Measurements from ENCODE around the gene PLK2.
A peak's percentile ranks its signal among the peaks of the same experiment; 100 is the strongest.

PLK2 gene
- total RNA-seq: 5.7 to 6.1 reads per million in 2 donors

DNA sequence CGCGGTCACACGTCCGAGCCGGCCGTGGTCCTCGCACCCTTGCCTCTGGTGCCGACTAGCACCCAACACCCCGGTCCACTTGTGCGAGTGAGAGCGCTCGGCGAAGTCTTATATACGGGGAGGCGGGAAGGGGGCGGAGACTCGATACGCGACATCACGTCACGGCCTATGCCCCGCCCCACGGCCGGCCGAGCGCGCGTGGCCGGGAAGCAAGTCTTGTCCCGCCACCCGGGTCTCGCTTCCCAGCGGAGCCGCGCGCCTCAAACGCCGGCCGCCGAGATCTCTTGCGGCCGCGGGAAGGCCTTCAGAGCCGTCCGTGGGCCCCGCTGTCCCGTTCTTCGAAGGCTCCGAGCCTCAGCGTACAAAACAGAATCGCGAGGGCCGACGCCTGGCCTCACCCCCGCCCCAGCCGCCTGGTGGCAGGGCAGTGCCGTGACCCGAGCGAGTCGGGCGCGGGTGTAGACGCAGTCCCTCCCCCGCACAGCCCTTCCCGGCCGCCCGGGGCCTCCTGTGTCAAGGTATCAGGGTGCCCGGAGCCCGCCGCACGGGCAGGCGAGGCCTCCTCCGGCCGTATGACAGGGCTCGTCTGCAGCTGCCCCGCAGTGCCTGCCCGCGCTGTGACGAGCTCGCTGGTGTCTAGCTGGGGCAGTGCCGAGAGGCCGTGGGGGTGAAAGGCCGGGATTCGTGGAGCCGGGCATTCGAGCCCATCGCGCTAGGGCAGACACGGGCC lies at the start of gene PLK2:
TSS of gene PLK2 (minus strand) at position 85 of the 730 bp plus-strand sequence. CDS start 127 bp downstream, outside the sequence.
- DNase-seq: peak; percentile 61

DNA sequence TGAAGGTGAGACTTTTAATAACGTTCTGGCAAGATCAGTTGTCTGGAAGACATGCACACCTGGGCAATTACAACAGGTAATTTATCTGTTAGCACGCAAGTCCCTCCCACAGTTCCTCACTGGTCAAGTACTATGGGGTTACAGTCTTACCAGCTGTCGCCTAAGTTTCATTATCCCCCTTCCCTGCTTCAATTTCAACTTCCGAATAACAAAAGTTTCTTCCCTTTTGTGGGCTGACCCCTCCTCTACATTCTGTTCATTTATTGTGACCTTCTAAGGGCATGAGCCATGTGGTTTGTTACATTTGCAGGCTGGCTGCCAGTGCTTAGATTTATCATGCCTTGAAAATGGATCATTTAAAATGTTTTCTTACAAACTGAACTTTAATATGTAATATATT lies 47.8 kb upstream of the PLK2 start:
- DNase-seq: no peak

- no peak for DNase-seq
Measured at GRCh38 chr5:58505971-58506640, 46.2 kb upstream of the PLK2 start.

DNA sequence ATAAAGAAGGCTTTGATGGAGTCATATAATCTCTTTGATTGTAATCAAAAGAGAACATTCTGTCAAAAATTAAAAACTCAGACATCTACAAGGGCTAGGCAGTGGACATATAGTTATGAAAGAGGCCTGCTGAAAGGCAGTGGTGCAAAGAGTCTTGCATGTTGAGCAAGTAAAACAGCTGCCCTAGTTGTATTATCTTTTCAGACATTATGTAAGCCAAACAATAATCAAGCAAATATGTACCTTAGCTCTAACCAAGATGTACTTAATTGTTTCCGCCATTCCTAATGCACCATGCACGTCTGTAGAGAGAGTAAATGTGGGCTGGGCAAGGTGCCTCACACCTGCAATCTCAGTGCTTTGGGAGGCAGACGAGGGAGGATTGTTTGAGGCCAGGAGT lies 45.6 kb upstream of the PLK2 start:
- DNase-seq: no peak

- DNase-seq: no peak
Measured at GRCh38 chr5:58504766-58505165, 44.9 kb upstream of the PLK2 start.

DNA sequence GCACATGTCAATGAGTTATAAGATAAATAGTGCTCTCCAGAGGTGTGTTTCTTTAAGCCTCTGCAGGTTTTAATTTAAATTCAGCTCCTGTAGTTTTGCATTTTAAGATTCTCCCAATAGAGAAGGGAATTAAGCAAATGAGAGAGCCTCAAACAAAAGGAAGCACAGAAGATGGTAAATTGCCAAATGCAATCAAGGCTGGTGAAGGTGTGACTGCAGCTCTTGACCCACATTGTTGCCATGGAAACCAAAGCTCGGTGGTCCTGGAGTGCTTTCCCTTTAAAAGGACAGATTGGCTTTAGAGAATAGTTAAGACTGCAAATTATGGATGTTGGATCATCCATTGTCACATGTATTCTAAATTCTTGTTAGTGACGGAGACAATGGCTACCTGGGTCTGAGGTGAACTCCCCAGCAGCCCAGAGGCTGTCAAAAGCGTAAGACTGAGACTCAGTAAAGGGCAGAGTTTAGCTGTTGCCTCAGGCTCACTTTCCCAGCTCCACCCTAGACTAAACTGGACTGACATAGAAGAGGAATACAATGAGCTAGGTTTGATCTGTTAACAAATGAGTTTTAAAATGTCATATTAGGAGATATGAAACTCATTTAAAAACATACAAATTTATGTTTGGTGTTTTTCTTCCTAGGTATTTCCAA lies 43.6 kb upstream of the PLK2 start:
- DNase-seq: no peak

- DNase-seq: no peak
Measured at GRCh38 chr5:58501778-58502417, 42.0 kb upstream of the PLK2 start.

DNA sequence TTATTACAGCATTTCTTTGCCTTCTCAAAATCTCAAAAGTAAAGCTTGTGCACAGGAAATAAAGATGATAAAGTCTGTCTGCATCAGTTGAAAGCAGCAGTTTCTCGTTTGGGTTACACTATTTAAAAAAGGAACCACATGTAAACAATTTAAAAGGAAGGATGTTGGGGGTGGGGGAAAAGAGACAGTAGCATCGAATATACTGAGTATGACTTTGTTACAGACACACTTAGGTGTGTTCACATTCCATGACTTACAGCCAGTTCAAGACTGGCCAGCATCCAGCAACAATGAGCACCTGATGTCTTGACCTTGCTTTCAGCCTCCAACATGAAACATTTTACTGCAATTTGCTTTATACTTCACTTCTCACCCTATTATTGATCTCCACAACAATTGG lies 40.1 kb upstream of the PLK2 start:
- no peak for DNase-seq

DNA sequence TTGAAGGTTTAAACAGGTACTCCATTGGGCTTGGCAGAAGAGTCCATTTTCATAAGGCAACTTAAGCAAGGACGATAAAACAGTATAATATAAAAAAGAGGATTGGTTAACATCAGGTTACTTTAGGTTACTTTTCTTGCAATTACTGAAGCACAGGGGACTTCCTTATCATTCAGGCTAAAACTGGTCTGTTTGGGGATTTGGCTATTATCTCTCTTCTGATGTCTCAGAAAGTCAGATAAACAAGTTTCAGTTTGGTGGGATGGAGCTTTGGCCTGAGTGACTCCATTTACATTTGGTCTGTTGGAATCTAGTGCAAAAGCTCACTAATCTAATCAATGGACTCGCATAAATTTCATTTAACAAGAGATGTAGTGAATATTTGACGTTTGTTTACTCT lies 39.3 kb upstream of the PLK2 start:
- no peak for DNase-seq

- no peak for DNase-seq
Measured at GRCh38 chr5:58498340-58498942, 38.6 kb upstream of the PLK2 start.

- DNase-seq: no peak
Measured at GRCh38 chr5:58497921-58498320, 38.0 kb upstream of the PLK2 start.

- DNase-seq: no peak
Measured at GRCh38 chr5:58497386-58497785, 37.5 kb upstream of the PLK2 start.

DNA sequence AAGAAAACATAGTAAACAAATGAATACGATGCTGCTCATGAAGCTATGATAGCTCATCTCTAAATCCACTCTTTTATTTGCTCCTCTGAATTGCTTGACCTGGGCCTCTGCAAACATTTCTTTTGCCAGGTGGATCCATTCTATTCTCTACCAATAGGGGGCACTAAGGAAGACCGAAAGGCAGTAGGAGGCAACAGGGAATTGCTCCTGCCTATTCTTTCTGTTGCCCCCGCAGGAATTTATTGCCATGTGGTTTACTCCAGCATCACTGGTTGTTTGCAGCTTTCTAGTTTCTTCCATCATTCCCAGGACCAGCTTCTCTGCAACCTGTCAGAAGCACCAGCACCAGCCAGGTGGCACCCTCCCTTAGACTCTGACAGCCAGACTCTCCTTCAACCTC lies 36.6 kb upstream of the PLK2 start:
- no peak for DNase-seq

- no peak for DNase-seq
Measured at GRCh38 chr5:58493141-58493540, 33.3 kb upstream of the PLK2 start.

DNA sequence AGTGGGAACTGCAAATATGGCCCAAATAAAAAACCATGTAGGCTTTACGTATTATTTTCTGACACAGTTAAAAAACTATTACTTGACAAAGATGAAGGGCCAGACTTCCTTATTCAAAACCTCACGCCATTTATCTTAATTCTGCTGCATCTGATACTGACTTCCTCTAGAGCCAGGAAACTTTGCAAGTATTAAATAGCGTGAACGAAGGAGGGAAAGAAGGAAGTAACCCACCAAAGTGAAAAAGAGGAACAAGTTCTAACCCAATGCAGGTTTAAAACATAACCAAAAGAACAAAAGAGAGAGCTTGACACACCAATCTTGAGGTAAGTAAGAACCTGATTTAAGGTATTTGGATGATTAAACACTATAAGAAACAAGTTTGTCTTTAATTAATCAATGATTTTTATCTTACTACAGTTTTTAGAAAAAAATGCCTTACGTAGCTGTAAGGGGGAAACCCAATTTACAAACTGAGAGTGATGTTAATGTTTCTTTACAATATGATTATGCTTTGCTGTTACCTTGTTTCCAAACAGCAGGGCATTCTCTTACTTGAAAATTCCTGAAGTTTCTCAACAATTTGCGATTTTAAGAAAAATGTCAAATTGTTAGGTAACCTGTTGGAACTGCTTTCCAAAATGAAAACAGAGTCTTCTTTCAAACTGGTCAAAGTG lies 31.5 kb upstream of the PLK2 start, which contains the start of gene GAPT:
TSS of gene GAPT (plus strand) at position 220 of the 677 bp plus-strand sequence. CDS start 3,102 bp downstream, outside the sequence.
- no peak for DNase-seq

- DNase-seq: no peak
Measured at GRCh38 chr5:58490402-58491050, 30.6 kb upstream of the PLK2 start.

DNA sequence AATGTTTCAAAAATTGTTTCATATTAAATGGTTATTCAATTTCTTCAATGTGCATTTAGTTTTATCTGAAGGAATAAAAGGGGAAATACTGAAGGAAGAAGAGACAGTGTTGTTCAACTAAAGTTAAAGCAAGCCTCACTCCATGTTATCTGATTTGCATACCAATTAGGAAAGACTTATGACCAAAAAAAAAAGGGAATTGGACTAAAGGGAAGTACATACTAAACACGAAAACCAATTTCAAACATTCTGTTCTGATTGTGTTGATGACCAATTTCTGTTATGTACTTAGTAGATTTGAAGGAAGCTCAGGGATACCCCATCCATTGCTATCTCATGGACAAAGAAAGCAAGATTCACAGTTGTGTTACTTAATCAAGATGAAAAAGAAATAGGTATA lies 26.4 kb upstream of the PLK2 start:
- DNase-seq: no peak

GRCh38 chr5:58484505-58484904 lies 24.6 kb upstream of the PLK2 start:
- no peak for DNase-seq

- no peak for DNase-seq
Measured at GRCh38 chr5:58482536-58482935, 22.6 kb upstream of the PLK2 start.

GRCh38 chr5:58481828-58482227 lies 21.9 kb upstream of the PLK2 start:
- no peak for DNase-seq

DNA sequence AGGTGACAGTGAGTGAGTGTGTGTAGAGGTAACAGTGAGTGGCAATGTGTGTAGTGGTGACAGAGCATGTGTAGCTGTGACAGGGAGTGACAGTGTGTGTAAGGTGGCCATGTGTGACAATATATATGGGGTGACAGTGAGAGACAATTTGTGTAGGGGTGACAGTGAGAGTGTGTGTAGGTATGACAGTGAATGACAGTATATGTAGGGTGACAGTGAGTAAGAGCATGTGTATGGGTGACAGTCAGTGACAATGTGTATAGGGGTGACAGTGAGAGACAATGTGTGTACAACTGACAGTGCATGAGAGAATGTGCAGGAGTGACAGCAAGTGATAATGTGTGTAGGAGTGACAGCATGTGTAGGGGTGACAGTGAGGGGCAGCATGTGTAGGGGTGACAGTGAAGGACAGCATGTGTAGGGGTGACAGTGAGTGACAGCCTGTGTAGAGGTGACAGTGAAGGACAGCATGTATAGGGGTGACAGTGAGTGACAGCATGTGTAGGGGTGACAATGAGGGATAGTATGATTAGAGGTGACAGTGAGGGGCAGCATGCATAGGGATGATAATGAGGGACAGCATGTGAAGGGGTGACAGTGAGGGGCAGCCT lies 21.3 kb upstream of the PLK2 start:
- no peak for DNase-seq
